ENCODE measurements around the gene SMG7. TPM values are rescaled to one million over a fixed set of nuclear protein-coding genes. Genes with fewer than 3 reads are reported as not detected.

Gene SMG7
- total and polyA plus RNA-seq, 10 of the 15 experiments (the other 5 are each of a cell fraction or from before 2014, with no cell fraction given) = 9.5 to 65.4 (median 42.7) TPM

GRCh38 chr1:183583466-183583865, 111.2 kb downstream of the SMG7 start:
- POLR2A ChIA-PET = interaction anchor here (1.4 kb wide), 1 partner anchor 13 kb away, joined by 3 read pairs; no protein-coding TSS in a partner anchor
- SMC1A ChIA-PET (ENCODE audit: uncharacterized antibody, unreplicated experiment) = interaction anchor here (0.8 kb wide), 1 partner anchor 10 kb away, joined by 3 read pairs; no protein-coding TSS in a partner anchor
- no TSS peak for BruUV-seq (replicated peaks)
- Histone ChIP-seq H3K79me2 (ENCODE audit: control insufficient read depth, insufficient read depth, low read length) (peaks cover 5% of the 10 kb centered on the region), H4K20me1 (ENCODE audit: control insufficient read depth, insufficient read depth) (no peaks in the 10 kb centered on the region), H3K27ac (ENCODE audit: control insufficient read depth, insufficient read depth) (no peak overlapping the region), H3K36me3 (ENCODE audit: control insufficient read depth in 2 of 2, insufficient read depth in 2 of 2, low read length in 1 of 2) (peaks cover 0 to 8% of the 10 kb centered on the region in 2 experiments; a peak in 2 of 4 replicates), H3K27me3 (replicated peaks in 1 of 2; ENCODE audit: control insufficient read depth in 2 of 2, insufficient read depth in 2 of 2, low read length in 1 of 2) (no peaks in the 10 kb centered on the region), H3K9ac (ENCODE audit: control insufficient read depth, insufficient read depth, low read length) (no peak overlapping the region), H2AFZ (ENCODE audit: control insufficient read depth, low read depth, low read length) (no peak overlapping the region), H3K4me1 (ENCODE audit: control insufficient read depth, insufficient read depth, low read length) (peaks cover 7% of the 10 kb centered on the region), H3K9me3 (replicated peaks; ENCODE audit: control insufficient read depth, insufficient read depth, low read length) (no peaks in the 10 kb centered on the region), H3K4me2 (ENCODE audit: control insufficient read depth, insufficient read depth) (no peak overlapping the region), H3K4me3 (no peak overlapping the region)
- RAD21 ChIA-PET (ENCODE audit: unreplicated experiment) = no interaction called here
- CTCF ChIA-PET = interaction anchor here (1.4 kb wide), 1 partner anchor 39 kb away, joined by 4 read pairs; no protein-coding TSS in a partner anchor
- intact Hi-C loops (cut with micrococcal nuclease; ENCODE audit: unreplicated experiment) = no loop called here
- ATAC-seq (no peak), DNase-seq (ENCODE audit: low read depth, low spot score) (no peak), FAIRE-seq (no peak)
- WGBS (ENCODE audit: insufficient coverage, insufficient replicate concordance, low lambda C conversion rate, missing lambda C conversion rate) = 69% methylated on average over 6 of the region's 6 CpGs
- no peak for TF ChIP-seq BRCA1 (IDR thresholded peaks at IDR 0.05; ENCODE audit: low read depth, low read length)
- TF ChIP-seq USF1 (IDR thresholded peaks at IDR 0.05; ENCODE audit: borderline replicate concordance, extremely low read length, insufficient read depth, low read depth, low read length) = no peak
- no peak for TF ChIP-seq YBX1 (IDR thresholded peaks at IDR 0.05)
- TF ChIP-seq ZNF687 (IDR thresholded peaks at IDR 0.05) = no peak
- no peak for TF ChIP-seq SMARCA5 (IDR thresholded peaks at IDR 0.05)
- no peak for TF ChIP-seq PBX3 (IDR thresholded peaks at IDR 0.05; ENCODE audit: insufficient replicate concordance, low read depth, low read length)
- TF ChIP-seq RELB (IDR thresholded peaks at IDR 0.05; ENCODE audit: low read depth) = no peak
- TF ChIP-seq STAT1 (conservative IDR thresholded peaks at IDR 0.05) = no peak
- in situ Hi-C loops (cut with MboI) = no loop called here

All from GM12878 (cell line).